Activated naive CD8-positive, alpha-beta T cell treated with anti-CD3 and anti-CD28 coated beads, Interleukin-2, amount 50 U/mL, for 16 hours (primary cell): ENCODE measurements around the gene CFHR2.
"Not testable (repeated sequence)": the region's sequence is repeated elsewhere in the genome, so short reads cannot be mapped to it uniquely, and the experiment has no call there.

Experiments
- DNase-seq: peaks from one replicate; pipeline ENCODE4 v3.0.0-alpha.2; 2020; ENCODE audit warnings: low read depth, low spot score

Gene CFHR2

DNA sequence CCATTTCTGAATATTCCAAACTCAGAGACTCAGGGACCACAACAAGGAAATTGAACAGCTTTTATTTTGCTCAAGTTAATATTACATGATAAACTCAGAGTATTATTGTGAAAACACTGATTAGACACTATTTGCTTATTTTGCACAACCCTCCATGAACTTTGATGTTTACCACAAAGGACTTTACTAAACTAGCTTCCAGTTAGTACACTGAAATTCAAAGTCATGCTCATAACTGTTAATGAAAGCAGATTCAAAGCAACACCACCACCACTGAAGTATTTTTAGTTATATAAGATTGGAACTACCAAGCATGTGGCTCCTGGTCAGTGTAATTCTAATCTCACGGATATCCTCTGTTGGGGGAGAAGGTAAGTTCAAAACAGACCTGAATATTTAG is at the start of gene CFHR2:
TSS of gene CFHR2 (plus strand) at position 171 of the 400 bp plus-strand sequence. CDS start at position 314, 143 bp downstream.
- not testable (repeated sequence) for DNase-seq

DNA sequence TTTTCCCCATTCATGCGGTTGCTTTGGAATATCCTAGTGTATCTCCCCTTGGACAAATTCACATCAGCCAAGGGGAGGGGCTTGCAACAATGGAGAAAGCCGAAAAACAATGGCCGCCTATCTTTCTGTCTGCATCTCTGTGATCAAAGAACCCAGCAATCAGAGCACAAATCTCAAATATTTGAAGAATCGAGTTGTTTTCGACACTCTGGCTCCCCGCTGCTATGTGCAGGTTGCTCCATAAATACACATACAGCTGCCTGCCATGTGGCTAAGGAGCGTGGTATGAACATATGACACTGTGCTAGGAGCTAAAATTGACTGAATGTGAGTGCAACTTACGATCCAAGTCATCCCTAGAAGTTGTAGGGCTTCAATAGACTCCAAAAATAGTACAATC is 47.2 kb upstream of the CFHR2 start:
- DNase-seq, result no peak

DNA sequence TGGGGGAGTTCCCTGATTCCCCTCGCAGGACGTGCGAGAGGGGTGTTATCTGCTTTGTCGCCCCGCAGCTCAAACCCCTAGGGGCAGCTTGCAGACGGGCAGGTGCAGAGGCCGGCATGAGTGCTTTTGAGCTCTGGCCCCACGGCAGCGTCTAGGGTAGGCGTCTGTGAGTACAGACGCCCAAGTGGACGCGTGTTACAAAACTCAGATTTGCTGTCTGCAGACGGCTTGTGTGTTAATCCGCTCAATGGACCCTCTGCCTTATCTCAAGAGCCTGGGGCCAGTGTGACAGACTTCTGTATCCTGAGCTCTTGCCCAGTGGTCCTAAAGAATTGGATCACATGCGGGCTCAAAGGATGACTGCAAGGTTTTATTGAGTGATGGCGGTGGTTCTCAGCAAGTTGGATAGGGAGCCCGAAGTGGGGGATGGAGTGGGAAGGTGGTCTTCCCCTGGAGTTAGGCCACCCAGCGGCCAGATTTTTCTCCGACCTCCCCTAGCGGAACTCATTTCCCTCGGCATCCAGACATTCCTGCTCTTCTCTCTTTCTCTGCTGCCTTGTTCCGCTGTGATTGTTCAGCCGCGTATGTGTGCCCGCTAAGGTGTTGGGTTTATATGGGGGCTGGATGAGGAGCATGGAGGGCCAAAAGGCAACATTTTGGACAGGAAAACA is 46.2 kb upstream of the CFHR2 start:
- DNase-seq, result no peak

DNA sequence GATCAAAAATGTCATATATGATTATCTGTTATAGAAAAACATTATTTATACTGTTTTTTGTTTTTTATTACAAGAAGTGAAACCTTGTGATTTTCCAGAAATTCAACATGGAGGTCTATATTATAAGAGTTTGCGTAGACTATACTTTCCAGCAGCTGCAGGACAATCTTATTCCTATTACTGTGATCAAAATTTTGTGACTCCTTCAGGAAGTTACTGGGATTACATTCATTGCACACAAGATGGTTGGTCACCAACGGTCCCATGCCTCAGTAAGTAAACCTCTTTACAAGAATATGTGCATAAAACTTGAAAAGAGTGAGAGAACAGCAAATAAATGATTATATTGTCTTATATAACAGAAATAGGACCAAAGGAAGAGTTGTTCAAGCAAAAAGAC is 41.2 kb upstream of the CFHR2 start:
- no peak for DNase-seq

DNA sequence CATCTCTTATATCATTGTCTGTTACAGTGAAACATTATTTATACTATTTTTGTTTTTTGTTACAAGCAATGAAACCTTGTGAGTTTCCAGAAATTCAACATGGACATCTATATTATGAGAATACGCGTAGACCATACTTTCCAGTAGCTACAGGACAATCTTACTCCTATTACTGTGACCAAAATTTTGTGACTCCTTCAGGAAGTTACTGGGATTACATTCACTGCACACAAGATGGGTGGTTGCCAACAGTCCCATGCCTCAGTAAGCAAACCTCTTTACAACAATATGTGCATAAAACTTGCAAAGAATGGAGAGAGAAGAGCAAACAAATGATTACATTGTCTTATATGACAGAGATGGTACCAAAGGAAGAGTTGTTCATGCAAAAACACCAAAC is 33.3 kb upstream of the CFHR2 start:
- no peak for DNase-seq

DNA sequence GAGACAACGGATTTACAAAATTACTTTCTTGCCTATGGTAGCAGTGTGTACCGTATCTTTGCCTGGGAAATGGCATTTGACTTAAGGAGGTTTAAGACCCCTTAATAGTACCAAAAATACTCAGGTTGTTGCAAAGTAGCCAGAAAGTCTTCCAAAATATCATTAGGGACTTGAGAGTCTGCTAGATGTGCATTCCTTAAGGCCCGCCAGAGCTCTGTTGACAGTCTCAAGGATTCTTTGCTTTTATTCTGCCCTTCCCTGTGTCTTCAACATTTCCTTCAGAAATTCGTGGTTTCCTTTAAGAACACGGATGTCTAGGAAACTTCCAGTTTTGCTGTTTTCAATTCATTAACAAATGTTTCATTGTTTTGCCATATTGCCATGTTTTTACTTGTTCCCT is 31.3 kb upstream of the CFHR2 start:
- DNase-seq, result not testable (repeated sequence)

DNA sequence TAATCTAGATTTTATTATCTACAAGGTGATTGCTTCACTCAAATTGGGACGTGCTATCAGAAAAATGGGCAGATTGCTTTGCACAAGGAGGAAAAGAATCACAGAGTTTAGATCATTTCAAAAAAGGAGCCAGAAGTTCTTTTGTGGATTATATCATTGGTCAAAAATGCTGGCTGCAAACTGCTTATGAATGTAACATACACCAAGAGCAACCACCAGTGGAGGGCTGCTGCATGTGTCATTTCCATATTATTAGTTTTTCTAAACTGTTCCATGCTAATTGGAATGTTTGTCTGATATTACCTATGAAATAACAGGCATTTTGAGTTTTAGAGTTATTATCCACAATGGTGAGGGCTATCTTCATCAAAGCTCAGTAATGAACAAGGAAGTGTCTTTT is 16.7 kb upstream of the CFHR2 start:
- not testable (repeated sequence) for DNase-seq

DNA sequence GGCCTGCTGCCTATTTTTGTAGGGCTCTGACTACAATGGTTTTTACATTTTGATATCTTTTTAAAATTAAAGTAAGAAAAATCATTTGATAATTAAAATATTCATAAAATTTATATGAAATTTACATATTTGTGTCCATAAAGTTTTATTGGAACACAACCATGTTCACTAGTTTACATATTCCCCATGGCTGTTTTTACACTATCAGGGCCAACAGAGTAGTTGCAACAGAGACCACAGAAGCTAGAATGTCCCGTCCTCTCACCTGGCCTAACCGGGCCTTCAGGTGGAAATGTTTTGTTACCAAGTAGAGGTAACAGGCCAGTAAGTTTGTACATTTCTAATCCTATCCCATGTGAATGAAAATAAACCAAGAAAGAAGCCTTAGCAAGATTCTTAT is 10.7 kb upstream of the CFHR2 start:
- not testable (repeated sequence) for DNase-seq

DNA sequence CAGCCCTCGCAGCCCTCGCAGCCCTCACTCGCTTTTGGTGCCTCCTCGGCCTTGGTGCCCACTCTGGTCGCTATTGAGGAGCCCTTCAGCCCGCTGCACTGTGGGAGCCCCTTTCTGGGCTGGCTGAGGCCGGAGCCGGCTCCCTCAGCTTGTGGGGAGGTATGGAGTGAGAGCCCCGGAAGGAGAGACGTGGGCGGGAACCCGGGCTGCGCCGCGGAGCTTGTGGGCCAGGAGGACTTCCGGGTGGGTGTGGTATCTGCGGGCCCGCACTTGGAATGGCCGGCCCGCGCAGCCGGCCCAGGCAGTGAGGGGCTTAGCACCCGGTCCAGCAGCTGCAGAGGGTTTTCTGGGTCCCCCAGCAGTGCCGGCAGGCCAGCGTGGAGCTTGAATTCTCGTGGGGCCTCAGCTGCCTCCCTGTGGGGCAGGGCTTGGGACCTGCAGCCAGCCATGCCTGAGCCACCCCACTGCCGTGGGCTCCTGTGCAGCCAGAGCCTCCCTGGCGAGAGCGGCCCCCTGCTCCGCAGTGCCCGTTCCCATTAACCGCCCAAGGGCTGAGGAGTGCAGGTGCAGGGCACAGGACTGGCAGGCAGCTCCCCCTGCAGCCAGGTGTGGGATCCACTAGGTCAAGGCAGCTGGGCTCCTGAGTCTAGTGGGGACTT is 9.9 kb upstream of the CFHR2 start:
- DNase-seq, result no peak

DNA sequence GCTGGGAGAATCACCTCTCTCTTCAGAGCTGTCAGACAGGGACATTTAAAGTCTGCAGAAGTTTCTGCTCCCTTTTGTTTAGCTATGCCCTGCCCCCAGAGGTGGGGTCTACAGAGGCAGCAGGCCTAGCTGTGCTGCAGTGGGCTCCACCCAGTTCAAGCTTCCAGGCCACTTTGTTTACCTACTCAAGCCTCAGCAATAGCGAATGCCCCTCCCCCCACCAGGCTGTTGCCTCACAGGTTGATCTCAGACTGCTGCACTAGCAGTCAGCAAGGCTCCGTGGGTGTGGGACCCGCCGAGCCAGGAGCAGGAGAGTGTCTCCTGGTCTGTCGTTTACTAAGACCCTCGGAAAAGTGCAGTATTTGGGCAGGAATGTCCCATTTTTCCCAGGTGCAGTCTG is 2.1 kb upstream of the CFHR2 start:
- DNase-seq, result not testable (repeated sequence)

DNA sequence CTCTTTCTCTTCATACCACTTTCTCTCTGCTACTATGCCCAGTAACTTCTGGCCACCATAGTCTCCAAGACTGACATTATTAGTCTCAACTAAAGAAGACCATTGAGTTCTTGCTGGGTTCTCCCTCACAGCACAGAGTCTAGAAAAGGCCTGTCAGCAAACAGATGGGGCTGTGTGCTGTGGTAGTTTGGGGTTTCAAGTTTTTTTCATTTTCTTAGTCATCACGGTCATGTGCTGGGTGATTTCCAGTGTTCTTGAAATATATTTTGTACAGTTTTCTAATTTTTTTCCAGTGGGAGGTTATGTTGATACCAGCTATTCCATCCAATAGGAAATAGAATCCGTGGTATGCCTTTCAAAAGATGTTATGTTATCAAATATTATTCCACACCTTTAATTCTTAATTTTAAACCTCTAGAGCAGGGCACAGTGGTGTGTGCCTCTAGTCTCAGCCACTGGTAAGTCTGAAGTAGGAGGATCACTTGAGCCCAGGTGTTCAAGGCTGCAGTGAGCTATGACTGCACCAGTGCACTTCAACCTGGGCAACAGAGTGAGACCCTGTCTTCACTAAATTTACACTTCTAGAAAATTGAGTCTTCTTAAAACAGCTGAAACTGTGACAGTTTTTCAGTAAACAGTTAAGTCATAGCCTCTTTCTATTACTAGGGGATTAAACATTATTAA is 8.3 kb downstream of the CFHR2 start:
- no peak for DNase-seq

DNA sequence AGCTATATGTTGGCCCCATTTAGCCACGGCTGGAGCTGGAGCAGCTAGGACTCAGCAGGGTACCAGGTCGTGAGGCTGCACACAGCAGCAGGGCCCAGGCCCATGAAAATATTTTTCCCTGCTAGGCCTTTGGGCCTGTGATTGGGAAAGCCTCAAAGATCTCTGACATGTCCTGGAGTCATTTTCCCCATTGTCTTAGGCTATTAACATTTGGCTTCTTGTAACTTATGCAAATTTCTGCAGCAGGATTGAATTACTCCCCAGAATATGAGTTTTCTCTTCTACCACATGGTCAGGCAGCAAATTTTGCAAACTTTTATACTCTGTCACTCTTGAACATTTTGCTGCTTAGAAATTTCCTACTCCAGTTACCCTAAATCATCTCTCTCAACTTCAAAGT is 11.2 kb downstream of the CFHR2 start:
- no peak for DNase-seq

DNA sequence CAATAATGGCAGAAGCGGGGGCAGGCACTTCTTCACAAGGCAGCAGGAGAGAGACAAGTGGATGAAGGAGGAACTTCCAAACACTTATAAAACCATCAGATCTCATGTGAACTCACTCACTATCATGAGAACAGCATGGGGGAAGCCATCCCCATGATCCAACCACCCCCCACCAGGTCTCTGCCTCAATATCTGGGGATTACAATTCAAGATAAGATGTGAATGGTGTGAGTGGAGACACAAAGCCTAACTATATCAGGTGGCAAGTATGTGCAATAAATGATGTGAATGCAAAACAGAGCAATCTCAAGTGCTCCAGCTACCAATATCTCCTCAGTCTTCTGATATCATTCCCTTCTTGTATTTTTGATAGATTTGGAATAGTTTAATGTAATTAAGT is 12.4 kb downstream of the CFHR2 start:
- no peak for DNase-seq

DNA sequence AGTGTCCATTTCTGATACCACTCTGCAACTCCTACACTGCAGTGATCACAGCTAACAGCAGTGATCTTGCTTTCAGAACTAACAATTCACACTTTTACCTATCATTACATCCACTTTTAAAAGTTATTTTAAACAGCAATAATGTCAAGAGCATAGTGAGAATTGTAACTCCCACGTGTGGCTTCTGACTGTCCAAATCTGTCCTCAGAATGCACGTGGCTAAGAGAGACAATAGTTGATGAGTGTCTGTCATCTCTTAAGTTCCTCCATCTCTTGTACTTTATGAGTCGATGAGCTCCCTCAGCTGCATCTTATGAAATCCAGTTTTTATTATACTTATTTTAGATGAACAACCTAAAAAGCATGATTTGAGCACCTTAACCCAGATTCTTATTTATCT is 17.3 kb downstream of the CFHR2 start:
- no peak for DNase-seq

DNA sequence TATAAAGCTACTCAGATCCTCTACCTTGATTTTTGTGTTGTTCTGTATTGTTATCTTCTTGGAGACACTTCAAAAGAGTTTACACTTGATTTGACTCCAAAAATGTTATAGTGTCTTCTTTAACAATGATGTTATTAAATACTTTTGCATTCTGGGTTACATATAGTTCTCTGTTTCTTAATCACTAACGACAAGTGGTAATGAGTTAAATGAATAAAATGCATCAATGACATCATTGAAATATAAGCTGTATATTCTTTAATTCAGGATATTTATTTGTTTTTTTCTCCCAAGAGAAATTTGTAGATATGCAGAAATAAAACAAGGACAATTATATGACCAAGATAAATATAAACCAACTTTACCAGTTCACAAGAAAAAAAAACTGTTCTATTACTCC is 26.6 kb downstream of the CFHR2 start:
- no peak for DNase-seq

DNA sequence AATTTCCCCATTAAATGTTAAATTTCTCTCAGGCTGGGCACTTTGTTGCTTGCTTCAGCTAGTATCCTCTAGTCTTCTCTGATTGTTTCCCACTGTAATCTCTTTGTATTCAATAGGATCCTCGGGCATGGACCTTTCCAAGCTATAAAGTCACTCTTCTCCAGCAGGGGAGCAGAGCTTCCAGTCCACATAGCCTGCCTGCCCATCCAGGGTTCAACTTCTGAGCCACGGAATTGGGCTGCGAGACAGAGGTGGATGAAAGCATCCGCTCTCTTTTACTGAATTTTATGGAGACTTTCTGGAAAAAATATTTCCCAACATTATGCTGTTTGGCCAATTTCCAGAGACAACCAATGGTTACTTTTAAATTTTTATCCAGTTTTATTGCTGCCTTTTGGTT is 32.7 kb downstream of the CFHR2 start:
- DNase-seq, result no peak

DNA sequence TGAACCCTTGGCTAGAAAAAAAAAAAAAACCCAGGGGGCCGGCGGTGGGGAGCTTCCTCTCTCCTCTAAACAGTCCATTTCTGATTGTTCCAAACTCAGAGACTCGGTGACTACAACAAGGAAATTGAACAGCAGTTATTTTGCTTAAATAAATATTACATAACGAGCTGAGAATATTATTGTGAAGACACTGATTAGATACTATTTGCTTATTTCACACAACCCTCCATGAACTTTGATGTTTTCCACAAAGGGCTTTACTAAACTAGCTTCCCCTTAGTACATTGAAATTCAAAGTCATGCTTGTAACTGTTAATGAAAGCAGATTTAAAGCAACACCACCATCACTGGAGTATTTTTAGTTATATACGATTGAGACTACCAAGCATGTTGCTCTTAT is 33.7 kb downstream of the CFHR2 start, which contains the start of gene CFHR5:
TSS of gene CFHR5 (plus strand) at position 279 of the 400 bp plus-strand sequence. CDS start at position 388, 109 bp downstream.
- no peak for DNase-seq

DNA sequence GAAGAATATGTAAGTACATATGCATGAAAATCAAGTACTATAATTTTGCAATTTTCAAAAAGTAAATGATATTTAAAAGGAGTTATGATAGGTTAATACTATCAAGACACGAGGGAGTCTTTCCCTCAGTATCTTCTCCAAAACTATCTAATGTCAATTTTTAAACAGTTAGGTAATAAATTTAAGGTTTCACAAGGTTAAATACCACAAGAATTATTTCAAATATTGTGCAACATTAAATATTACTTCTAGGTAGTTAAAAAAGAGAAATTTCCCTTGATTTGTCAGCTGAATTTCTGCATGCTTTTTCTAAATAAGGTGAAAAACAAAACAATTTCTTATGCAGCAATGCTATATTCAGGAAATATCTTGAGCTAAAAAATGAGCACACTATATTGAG is 37.3 kb downstream of the CFHR2 start:
- no peak for DNase-seq

DNA sequence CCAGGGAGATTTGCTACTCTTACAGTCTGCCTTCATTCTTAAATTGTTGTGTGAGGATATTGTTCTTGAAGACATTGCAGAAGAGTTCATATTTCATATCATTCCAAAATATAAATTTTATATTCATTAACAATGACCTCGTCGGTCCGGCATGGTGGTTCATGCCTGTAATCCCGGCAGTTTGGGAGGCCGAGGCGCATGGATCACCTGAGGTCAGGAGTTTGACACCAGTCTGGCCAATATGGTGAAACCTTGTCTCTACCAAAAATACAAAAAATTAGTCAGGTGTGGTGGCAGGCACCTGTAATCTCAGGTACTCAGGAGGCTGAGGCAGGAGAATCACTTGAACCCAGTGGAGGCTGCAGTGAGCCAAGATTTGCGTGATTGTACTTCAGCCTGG is 38.7 kb downstream of the CFHR2 start:
- not testable (repeated sequence) for DNase-seq

DNA sequence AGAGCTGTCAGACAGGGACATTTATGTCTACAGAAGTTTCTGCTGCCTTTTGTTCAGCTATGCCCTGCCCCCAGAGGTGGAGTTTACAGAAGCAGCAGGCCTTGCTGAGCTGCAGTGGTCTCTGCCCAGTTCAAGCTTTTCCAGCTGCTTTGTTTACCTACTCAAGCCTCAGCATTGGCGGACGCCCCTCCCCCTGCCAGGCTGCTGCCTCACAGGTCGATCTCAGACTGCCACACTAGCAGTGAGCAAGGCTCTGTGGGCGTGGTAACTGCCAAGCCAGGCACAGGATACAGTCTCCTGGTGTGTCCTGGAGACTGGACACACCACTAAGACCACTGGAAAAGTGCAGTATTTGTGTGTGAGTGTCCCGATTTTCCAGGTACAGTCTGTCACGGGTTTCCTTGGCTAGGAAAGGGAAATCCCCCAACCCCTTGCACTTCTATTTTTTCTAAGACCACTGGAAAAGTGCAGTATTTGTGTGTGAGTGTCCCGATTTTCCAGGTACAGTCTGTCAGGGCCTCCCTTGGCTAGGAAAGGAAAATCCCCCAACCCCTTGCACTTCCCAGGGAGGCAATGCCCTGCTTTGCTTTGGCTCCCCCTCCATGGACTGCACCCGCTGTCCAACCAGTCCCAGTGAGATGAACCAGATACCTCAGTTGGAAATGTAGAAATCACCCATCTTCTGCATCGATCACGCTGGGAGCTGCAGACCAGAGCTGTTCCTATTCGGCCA is 48.5 kb downstream of the CFHR2 start:
- not testable (repeated sequence) for DNase-seq

DNA sequence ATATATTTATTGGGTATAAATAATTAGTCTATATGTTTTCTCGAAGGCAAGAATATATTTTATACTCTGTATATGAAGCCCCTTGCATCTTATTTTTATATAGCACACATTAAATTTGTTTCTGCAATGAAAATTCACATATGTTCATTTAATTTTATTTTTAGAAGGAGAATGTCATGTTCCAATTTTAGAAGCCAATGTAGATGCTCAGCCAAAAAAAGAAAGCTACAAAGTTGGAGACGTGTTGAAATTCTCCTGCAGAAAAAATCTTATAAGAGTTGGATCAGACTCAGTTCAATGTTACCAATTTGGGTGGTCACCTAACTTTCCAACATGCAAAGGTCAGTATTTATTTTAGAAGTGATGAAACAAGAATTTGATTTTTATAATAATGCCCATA is 50.4 kb downstream of the CFHR2 start:
- no peak for DNase-seq

DNA sequence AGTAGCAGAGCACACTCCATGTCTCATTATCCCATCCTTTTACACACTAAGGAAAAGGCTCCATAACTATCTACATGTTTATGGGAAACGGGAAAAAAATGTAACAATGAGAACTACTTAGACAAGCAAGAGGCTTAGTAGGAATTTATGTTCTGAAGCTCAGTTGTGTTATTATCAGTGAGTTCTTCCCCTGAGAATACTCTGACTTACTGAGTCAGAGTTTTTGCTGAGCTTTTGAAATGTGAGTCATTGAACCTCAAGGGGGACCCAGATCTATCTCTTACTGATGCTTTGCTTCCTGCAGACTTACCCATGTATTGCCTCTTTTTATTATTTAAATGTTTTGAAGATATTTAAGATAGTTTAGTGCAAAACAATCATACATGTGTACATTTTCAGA is 53.9 kb downstream of the CFHR2 start:
- no peak for DNase-seq
